Hypothalamus (tissue), 51 donors: ENCODE results near the gene BICRAL.
A peak's percentile ranks its signal among the peaks of the same experiment; 100 is the strongest.
"Not testable (repeated sequence)": the region's sequence is repeated elsewhere in the genome, so short reads cannot be mapped to it uniquely, and the experiment has no call there.

Experiments
- DNase-seq, 51 donors: peaks; one replicate each; lab custom pipeline; 2025; lab: John Stamatoyannopoulos, UW

Gene BICRAL

GRCh38 chr6:42790549-42791181 lies 8.8 kb downstream of the BICRAL start:
- peak in 2 of 51 donors; percentile 3 to 20 for DNase-seq

GRCh38 chr6:42791706-42792320 lies 10.0 kb downstream of the BICRAL start:
- no peak for DNase-seq

- DNase-seq, result no peak
These were observed 13.8 kb downstream of the BICRAL start for GRCh38 chr6:42795651-42796050.

- DNase-seq, result no peak
These were observed 14.3 kb downstream of the BICRAL start for GRCh38 chr6:42796171-42796570.

- DNase-seq, result not testable (repeated sequence)
These were observed 15.8 kb downstream of the BICRAL start for GRCh38 chr6:42797696-42798095.

- no peak for DNase-seq
These were observed 23.5 kb downstream of the BICRAL start for GRCh38 chr6:42805297-42805861.

- not testable (repeated sequence) for DNase-seq
These were observed 24.5 kb downstream of the BICRAL start for GRCh38 chr6:42806359-42806758.

- DNase-seq, result no peak
These were observed 26.9 kb downstream of the BICRAL start for GRCh38 chr6:42808492-42809483.

GRCh38 chr6:42813074-42813645 lies 31.3 kb downstream of the BICRAL start:
- no peak for DNase-seq

- no peak for DNase-seq
These were observed 32.1 kb downstream of the BICRAL start for GRCh38 chr6:42813906-42814444.

GRCh38 chr6:42815726-42816125 lies 33.9 kb downstream of the BICRAL start:
- not testable (repeated sequence) for DNase-seq

GRCh38 chr6:42817907-42818306 lies 36.1 kb downstream of the BICRAL start:
- no peak for DNase-seq

GRCh38 chr6:42818416-42818815 lies 36.6 kb downstream of the BICRAL start:
- no peak for DNase-seq

GRCh38 chr6:42818878-42819277 lies 37.0 kb downstream of the BICRAL start:
- DNase-seq, result no peak

- DNase-seq, result no peak
These were observed 38.1 kb downstream of the BICRAL start for GRCh38 chr6:42819803-42820511.

GRCh38 chr6:42820512-42821340 lies 38.9 kb downstream of the BICRAL start:
- peak in 10 of 51 donors; percentile 4 to 40 (median 6) for DNase-seq

GRCh38 chr6:42821341-42821668 lies 39.5 kb downstream of the BICRAL start:
- peak in 5 of 51 donors; percentile 5 to 40 (median 35) for DNase-seq

- DNase-seq, result no peak
These were observed 40.0 kb downstream of the BICRAL start for GRCh38 chr6:42821846-42822245.

- no peak for DNase-seq
These were observed 47.8 kb downstream of the BICRAL start for GRCh38 chr6:42829561-42830092.
